GM12801 (cell line): Measurements from ENCODE around the gene IFT88.

Experiments
- CTCF ChIP-seq: IDR thresholded peaks from one replicate; pipeline ENCODE4 v1.5.1; 2011; ENCODE audit warnings: control low read depth; ENCODE audit not compliant: insufficient read length; ENCODE audit errors: extremely low read depth

Gene IFT88

GRCh38 chr13:20701461-20701860 lies 134.5 kb downstream of the IFT88 start:
- no peak for TF ChIP-seq CTCF

- TF ChIP-seq CTCF: no peak
These were observed 135.6 kb downstream of the IFT88 start for GRCh38 chr13:20702530-20702914.

- no peak for TF ChIP-seq CTCF
These were observed 136.2 kb downstream of the IFT88 start, which contains the start of gene IL17D for GRCh38 chr13:20702915-20703779. Gene IL17D, plus strand, starts transcription at chr13:20703699. Its CDS starts 303 bp downstream, at chr13:20704002.

GRCh38 chr13:20703780-20704458 lies 137.0 kb downstream of the IFT88 start:
- TF ChIP-seq CTCF: no peak

GRCh38 chr13:20704459-20705069 lies 137.6 kb downstream of the IFT88 start:
- TF ChIP-seq CTCF: no peak

GRCh38 chr13:20706661-20707060 lies 139.7 kb downstream of the IFT88 start:
- TF ChIP-seq CTCF: no peak

- no peak for TF ChIP-seq CTCF
These were observed 141.3 kb downstream of the IFT88 start for GRCh38 chr13:20708216-20708615.
